Stimulated activated effector memory CD8-positive, alpha-beta T cell treated with anti-CD3 and anti-CD28 coated beads, Interleukin-12 subunit alpha, Interleukin-12 subunit beta, amount 100 ng/mL, for 72 hours (primary cell): Measurements from ENCODE around the gene SCD.
A peak's percentile ranks its signal among the peaks of the same experiment; 100 is the strongest.
"Not testable (repeated sequence)": the region's sequence is repeated elsewhere in the genome, so short reads cannot be mapped to it uniquely, and the experiment has no call there.

Source experiments
- ATAC-seq: fragments of 150-1000 bp; cut with Tn5 transposase; 2 replicates; pipeline ENCODE4 v1.10.0; 2021
- DNase-seq, 2 donors: peaks; one replicate each; pipeline ENCODE4 v3.0.0; 2021 to 2022; ENCODE audit warnings: low spot score in 2 of 2
- H3K27ac Mint-ChIP-seq: one replicate; pipeline ENCODE4 v1.8.0; 2022; ENCODE audit warnings: mild to moderate bottlenecking, mixed read lengths
- H3K36me3 Mint-ChIP-seq: one replicate; pipeline ENCODE4 v1.8.0; 2022; ENCODE audit warnings: mild to moderate bottlenecking, mixed read lengths
- H3K4me1 Mint-ChIP-seq: one replicate; pipeline ENCODE4 v1.8.0; 2022; ENCODE audit warnings: mixed read lengths
- H3K4me3 Mint-ChIP-seq: one replicate; pipeline ENCODE4 v1.8.0; 2022; ENCODE audit warnings: mild to moderate bottlenecking, mixed read lengths
- H3K9me3 Mint-ChIP-seq: one replicate; pipeline ENCODE4 v1.8.0; 2022; ENCODE audit warnings: mixed read lengths

SCD gene

GRCh38 chr10:100364735-100365391, 17.8 kb downstream of the SCD start:
- Mint-ChIP-seq H3K36me3 (peaks cover 52% of the 10 kb centered on the region), H3K9me3 (no peaks in the 10 kb centered on the region), H3K4me3 (no peak overlapping the region), H3K4me1 (peaks cover 28% of the 10 kb centered on the region), H3K27ac (no peak overlapping the region)
- no peak for DNase-seq
- ATAC-seq: no peak

GRCh38 chr10:100368721-100369120, 21.7 kb downstream of the SCD start:
- Mint-ChIP-seq H3K27ac (no peak overlapping the region), H3K4me3 (no peak overlapping the region), H3K36me3 (peaks cover 13% of the 10 kb centered on the region), H3K4me1 (peaks cover 25% of the 10 kb centered on the region), H3K9me3 (no peaks in the 10 kb centered on the region)
- ATAC-seq (no peak), DNase-seq (no peak)

- Mint-ChIP-seq H3K27ac (peak overlapping the region; percentile 83), H3K4me1 (peaks cover 23% of the 10 kb centered on the region), H3K9me3 (no peaks in the 10 kb centered on the region), H3K4me3 (no peak overlapping the region), H3K36me3 (no peaks in the 10 kb centered on the region)
- ATAC-seq (peak; percentile 78), DNase-seq (peak; percentile 45 to 87)
These were observed 23.9 kb downstream of the SCD start for GRCh38 chr10:100370714-100371481.

- Mint-ChIP-seq H3K9me3 (no peaks in the 10 kb centered on the region), H3K4me3 (no peak overlapping the region), H3K27ac (peak overlapping the region; percentile 83), H3K36me3 (no peaks in the 10 kb centered on the region), H3K4me1 (peaks cover 21% of the 10 kb centered on the region)
- DNase-seq (no peak), ATAC-seq (no peak)
These were observed 24.5 kb downstream of the SCD start for GRCh38 chr10:100371482-100372027.

- Mint-ChIP-seq H3K4me3 (no peak overlapping the region), H3K27ac (no peak overlapping the region)
- no peak for ATAC-seq
These were observed 25.6 kb downstream of the SCD start for GRCh38 chr10:100372415-100373297.

GRCh38 chr10:100373298-100374199, 26.5 kb downstream of the SCD start:
- H3K27ac Mint-ChIP-seq: no peak overlapping the region
- no peaks in the 10 kb centered on the region for H3K36me3 Mint-ChIP-seq
- DNase-seq (peak; percentile 73 to 93), ATAC-seq (peak; percentile 91)
- peaks cover 30% of the 10 kb centered on the region for H3K4me1 Mint-ChIP-seq
- no peaks in the 10 kb centered on the region for H3K9me3 Mint-ChIP-seq
- H3K4me3 Mint-ChIP-seq: no peak overlapping the region

More at GRCh38 chr10:100372415-100373297, 25.6 kb downstream of the SCD start:
- Mint-ChIP-seq H3K36me3 (no peaks in the 10 kb centered on the region), H3K4me1 (peaks cover 24% of the 10 kb centered on the region), H3K9me3 (no peaks in the 10 kb centered on the region)
- no peak for DNase-seq

DNA sequence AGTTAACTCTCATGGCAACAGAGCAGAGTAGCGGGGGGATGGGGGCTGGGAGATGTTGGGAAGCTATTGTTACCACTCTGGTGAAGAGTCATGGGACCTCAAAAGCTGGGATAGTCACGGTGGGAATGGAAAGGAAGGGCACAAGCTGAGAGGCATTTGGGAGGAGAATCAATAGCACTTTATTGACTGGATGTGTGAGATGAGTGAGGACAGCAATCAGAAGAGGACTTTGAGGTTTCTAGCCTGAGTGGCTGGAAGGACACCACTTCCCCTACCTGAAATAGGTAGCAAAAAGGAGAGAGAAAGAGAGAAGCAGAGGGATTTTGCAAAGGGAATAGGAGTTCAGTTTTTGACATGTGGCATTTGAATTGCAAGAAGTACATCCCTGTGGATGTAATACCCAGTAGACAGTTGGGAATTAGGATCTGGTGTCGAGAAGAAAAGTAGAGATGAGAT, 27.2 kb downstream of the SCD start:
- H3K36me3 Mint-ChIP-seq: no peaks in the 10 kb centered on the region
- DNase-seq (no peak), ATAC-seq (no peak)
- H3K4me1 Mint-ChIP-seq: peaks cover 29% of the 10 kb centered on the region
- H3K27ac Mint-ChIP-seq: no peak overlapping the region
- H3K4me3 Mint-ChIP-seq: no peak overlapping the region
- no peaks in the 10 kb centered on the region for H3K9me3 Mint-ChIP-seq

DNA sequence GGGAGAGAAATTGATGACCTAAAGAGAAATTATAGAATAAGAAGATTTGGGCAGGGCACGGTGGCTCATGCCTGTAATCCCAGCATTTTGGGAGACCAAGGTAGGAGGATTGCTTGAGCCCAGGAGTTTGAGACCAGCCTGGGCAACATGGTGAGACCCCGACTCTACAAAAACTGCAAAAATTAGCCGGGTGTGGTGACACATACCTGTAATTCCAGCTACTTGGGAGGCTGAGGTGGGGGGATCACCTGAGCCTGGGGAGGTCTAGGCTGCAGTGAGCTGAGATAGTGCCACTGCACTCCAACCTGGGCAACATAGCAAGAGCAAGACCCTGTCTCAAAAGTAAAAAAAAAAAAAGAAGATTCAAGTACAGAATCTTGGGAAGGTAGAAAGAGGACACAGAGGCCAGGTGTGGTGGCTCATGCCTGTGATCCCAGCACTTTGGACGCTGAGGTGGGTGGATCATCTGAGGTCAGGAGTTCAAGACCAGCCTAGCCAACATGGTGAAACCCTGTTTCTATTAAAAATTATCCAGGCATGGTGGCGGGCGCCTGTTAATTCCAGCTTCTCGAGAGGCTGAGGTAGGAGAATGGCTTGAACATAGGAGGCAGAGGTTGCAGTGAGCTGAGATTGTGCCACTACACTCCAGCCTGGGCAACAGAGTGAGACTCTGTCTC, 27.8 kb downstream of the SCD start:
- H3K36me3 Mint-ChIP-seq: not testable (repeated sequence)

GRCh38 chr10:100376656-100377055, 29.6 kb downstream of the SCD start:
- H3K36me3 Mint-ChIP-seq: not testable (repeated sequence)

More for the DNA sequence above, 27.8 kb downstream of the SCD start:
- not testable (repeated sequence) for H3K9me3 Mint-ChIP-seq, H3K27ac Mint-ChIP-seq, DNase-seq, ATAC-seq, H3K4me3 Mint-ChIP-seq
- H3K4me1 Mint-ChIP-seq: peaks cover 25% of the 10 kb centered on the region

GRCh38 chr10:100377830-100378229, 30.8 kb downstream of the SCD start:
- no peaks in the 10 kb centered on the region for H3K9me3 Mint-ChIP-seq
- ATAC-seq (no peak), DNase-seq (no peak)
- H3K4me1 Mint-ChIP-seq: peaks cover 12% of the 10 kb centered on the region
- H3K36me3 Mint-ChIP-seq: peaks cover 18% of the 10 kb centered on the region
- H3K4me3 Mint-ChIP-seq: no peak overlapping the region
- peak overlapping the region; percentile 29 for H3K27ac Mint-ChIP-seq

More at GRCh38 chr10:100376656-100377055, 29.6 kb downstream of the SCD start:
- ATAC-seq, H3K27ac Mint-ChIP-seq, DNase-seq, H3K9me3 Mint-ChIP-seq, H3K4me3 Mint-ChIP-seq: not testable (repeated sequence)
- peaks cover 14% of the 10 kb centered on the region for H3K4me1 Mint-ChIP-seq

DNA sequence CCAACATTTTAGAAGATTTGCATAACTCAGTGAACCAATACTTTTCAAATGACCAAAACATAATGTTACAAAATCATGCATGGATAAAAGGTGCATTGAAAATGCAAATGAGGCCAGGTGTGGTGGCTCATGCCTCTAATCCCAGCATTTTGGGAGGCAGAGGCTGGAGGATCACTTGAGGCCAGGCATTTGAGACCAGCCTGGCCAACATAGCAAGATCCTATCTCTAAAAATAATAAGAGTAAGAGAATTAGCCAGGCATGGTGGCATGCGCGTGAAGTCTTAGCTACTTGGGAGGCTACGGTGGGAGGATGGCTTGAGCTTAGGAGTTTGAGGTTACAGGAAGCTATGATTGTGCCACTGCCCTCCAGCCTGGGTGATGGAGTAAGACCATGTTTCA, 33.4 kb downstream of the SCD start:
- Mint-ChIP-seq H3K4me1 (peaks cover 12% of the 10 kb centered on the region), H3K27ac (no peak overlapping the region), H3K36me3 (peaks cover 23% of the 10 kb centered on the region), H3K4me3 (no peak overlapping the region), H3K9me3 (no peaks in the 10 kb centered on the region)
- ATAC-seq (no peak), DNase-seq (no peak)

- H3K4me3 Mint-ChIP-seq: no peak overlapping the region
- H3K4me1 Mint-ChIP-seq: peaks cover 7% of the 10 kb centered on the region
- peaks cover 23% of the 10 kb centered on the region for H3K36me3 Mint-ChIP-seq
- ATAC-seq (no peak), DNase-seq (no peak)
- H3K27ac Mint-ChIP-seq: peak overlapping the region; percentile 52
- no peaks in the 10 kb centered on the region for H3K9me3 Mint-ChIP-seq
These were observed 35.5 kb downstream of the SCD start for GRCh38 chr10:100382553-100382952.

- DNase-seq: no peak
- Mint-ChIP-seq H3K36me3 (peaks cover 23% of the 10 kb centered on the region), H3K9me3 (no peaks in the 10 kb centered on the region), H3K4me1 (no peaks in the 10 kb centered on the region), H3K27ac (no peak overlapping the region), H3K4me3 (no peak overlapping the region)
- no peak for ATAC-seq
These were observed 36.2 kb downstream of the SCD start for GRCh38 chr10:100383251-100383650.
